Measurements from ENCODE around the gene SLC24A1. TPM values are rescaled to one million over a fixed set of nuclear protein-coding genes. Genes with fewer than 3 reads are reported as not detected.

Gene SLC24A1
- total and polyA plus RNA-seq, 2 of the 13 experiments (the other 11 are each of a cell fraction or from before 2014, with no cell fraction given) = 5.9 to 8.3 TPM

GRCh38 chr15:65663521-65663920 lies 41.8 kb downstream of the SLC24A1 start:
- H3K4me1 ChIP-seq (ENCODE audit: insufficient read depth, low read length) = no peaks in the 10 kb centered on the region
- intact Hi-C loops (cut with micrococcal nuclease; ENCODE audit: unreplicated experiment) (no loop called here), in situ Hi-C loops (cut with HindIII; ENCODE audit: extremely low pct_ligation_motif_present, low pct_unique_long_range_greater_than_20kb) (no loop called here)
- WGBS (ENCODE audit: low lambda C conversion rate) = 98% methylated on average over 3 of the region's 3 CpGs
- H2AFZ ChIP-seq (ENCODE audit: low read length) = no peak overlapping the region
- no peak for DNase-seq (ENCODE audit: low spot score)
- no peaks in the 10 kb centered on the region for H3K9me3 ChIP-seq (ENCODE audit: low read length)
- no peaks in the 10 kb centered on the region for H4K20me1 ChIP-seq (ENCODE audit: insufficient read depth, low read length)
- no peak overlapping the region for H3K4me2 ChIP-seq (ENCODE audit: low read depth, low read length)
- peaks cover 2 to 36% of the 10 kb centered on the region in 2 experiments; a peak in 4 of 5 replicates for H3K36me3 ChIP-seq (replicated peaks in 1 of 2; ENCODE audit: control insufficient read depth in 1 of 2, insufficient read depth in 2 of 2, low read length in 2 of 2)
- FAIRE-seq = no peak
- H3K27ac ChIP-seq (ENCODE audit: extremely low read length, insufficient read depth, low read length) = no peak overlapping the region
- H3K27me3 ChIP-seq (ENCODE audit: control insufficient read depth in 1 of 2, insufficient read depth in 2 of 2, low read length in 2 of 2) = no peaks in the 10 kb centered on the region
- no TSS peak for BruUV-seq (replicated peaks)
- H3K4me3 ChIP-seq (replicated peaks in 1 of 3; ENCODE audit: insufficient read depth in 1 of 3, low read depth in 2 of 3, low read length in 3 of 3) = no peak overlapping the region
- CTCF ChIA-PET (ENCODE audit: low intra/inter-chr PET ratio, low total read pairs) = no interaction called here
- H3K79me2 ChIP-seq (ENCODE audit: insufficient read depth, low read length) = no peaks in the 10 kb centered on the region
- TF ChIP-seq THAP9 (CRISPR knock-in tag; IDR thresholded peaks at IDR 0.05; ENCODE audit: borderline replicate concordance) = no peak
- TF ChIP-seq ZNF232 (CRISPR knock-in tag; IDR thresholded peaks at IDR 0.05; ENCODE audit: borderline replicate concordance) = no peak
- no peak for TF ChIP-seq ERF (CRISPR knock-in tag; IDR thresholded peaks at IDR 0.05)
- no peak for TF ChIP-seq ZNF766 (CRISPR knock-in tag; IDR thresholded peaks at IDR 0.05; ENCODE audit: borderline replicate concordance)
- TF ChIP-seq ZNF788 (CRISPR knock-in tag; IDR thresholded peaks at IDR 0.05; ENCODE audit: borderline replicate concordance) = no peak
- TF ChIP-seq ZNF512B (CRISPR knock-in tag; IDR thresholded peaks at IDR 0.05; ENCODE audit: borderline replicate concordance) = no peak
- no peak for TF ChIP-seq GLMP (CRISPR knock-in tag; IDR thresholded peaks at IDR 0.05; ENCODE audit: borderline replicate concordance)
- no peak for TF ChIP-seq ZZZ3 (CRISPR knock-in tag; IDR thresholded peaks at IDR 0.05; ENCODE audit: borderline replicate concordance)
- no peak for TF ChIP-seq ZNF878 (CRISPR knock-in tag; IDR thresholded peaks at IDR 0.05)
- no peak for TF ChIP-seq NFIB (CRISPR knock-in tag; IDR thresholded peaks at IDR 0.05; ENCODE audit: borderline replicate concordance)
- no peak for TF ChIP-seq SCMH1 (CRISPR knock-in tag; IDR thresholded peaks at IDR 0.05; ENCODE audit: borderline replicate concordance)
- TF ChIP-seq TBL1XR1 (IDR thresholded peaks at IDR 0.05; ENCODE audit: borderline replicate concordance, low read length, partially characterized antibody) = no peak
- POLR2A ChIA-PET = no interaction called here
- ATAC-seq = no peak
- H3K9ac ChIP-seq (ENCODE audit: insufficient read depth, low read depth, low read length) = no peak overlapping the region
